HAP-1 (cell line): ENCODE measurements around the gene SFT2D3.

Source experiments
- DNase-seq, 2 experiments: peaks; one replicate each; pipeline ENCODE4 v3.0.0-alpha.2; 2016 to 2020; ENCODE audit warnings: low spot score in 2 of 2
- H3K27me3 ChIP-seq: fragments of 250-450 bp; sonication (Bioruptor Pico); 2 replicates; pipeline ENCODE4 v1.5.1; 2020; ENCODE audit warnings: low read depth, mild to moderate bottlenecking, moderate library complexity
- H3K36me3 ChIP-seq: fragments of 250-450 bp; sonication (Bioruptor Pico); replicated peaks from 2 replicates; pipeline ENCODE4 v1.5.1; 2020; ENCODE audit warnings: mild to moderate bottlenecking
- H3K4me1 ChIP-seq: fragments of 250-450 bp; sonication (Bioruptor Pico); 2 replicates; pipeline ENCODE4 v1.5.1; 2020; ENCODE audit warnings: mild to moderate bottlenecking
- H3K4me3 ChIP-seq: fragments of 250-450 bp; sonication (Bioruptor Pico); 2 replicates; pipeline ENCODE4 v1.5.1; 2020; ENCODE audit warnings: mild to moderate bottlenecking, moderate library complexity
- H3K9me3 ChIP-seq: fragments of 250-450 bp; sonication (Bioruptor Pico); 2 replicates; pipeline ENCODE4 v1.5.1; 2020; ENCODE audit warnings: mild to moderate bottlenecking, moderate library complexity
- in situ Hi-C: fragments of 300-500 bp; cut with MboI; formaldehyde crosslinking; loops from 3 replicates; pipeline ENCODE4 v1.14.3; 2020; ENCODE audit warnings: low sequenced_read_pairs, inconsistent platforms, mixed read lengths

The SFT2D3 gene

DNA sequence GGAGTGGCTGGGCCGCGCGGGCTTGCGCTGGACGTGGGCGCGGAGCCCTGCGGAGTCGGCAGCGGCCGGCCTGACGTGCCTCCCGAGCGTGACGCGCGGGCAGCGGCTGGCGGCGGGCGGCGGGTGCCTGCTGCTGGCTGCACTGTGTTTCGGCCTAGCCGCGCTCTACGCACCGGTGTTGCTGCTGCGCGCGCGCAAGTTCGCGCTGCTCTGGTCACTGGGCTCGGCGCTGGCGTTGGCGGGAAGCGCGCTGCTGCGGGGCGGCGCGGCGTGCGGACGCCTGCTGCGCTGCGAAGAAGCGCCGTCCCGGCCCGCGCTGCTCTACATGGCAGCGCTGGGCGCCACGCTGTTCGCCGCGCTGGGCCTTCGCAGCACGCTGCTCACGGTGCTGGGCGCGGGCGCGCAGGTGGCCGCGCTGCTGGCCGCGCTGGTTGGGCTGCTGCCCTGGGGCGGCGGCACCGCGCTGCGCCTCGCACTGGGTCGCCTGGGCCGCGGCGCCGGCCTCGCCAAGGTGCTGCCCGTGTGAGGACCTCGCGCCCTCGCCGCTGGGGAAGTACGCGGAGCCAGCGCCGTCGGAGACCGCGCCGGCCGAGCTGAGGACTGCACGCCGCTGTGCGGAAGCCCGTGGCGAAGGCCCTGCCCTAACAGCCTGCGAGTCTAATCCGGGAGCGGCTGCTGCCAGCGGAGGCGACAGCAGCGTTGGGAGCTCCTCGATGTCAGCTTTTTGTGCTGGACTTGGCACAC, 526 bp downstream of the SFT2D3 start:
- H3K27me3 ChIP-seq, result no peaks in the 10 kb centered on the region
- DNase-seq, result peak; percentile 47 to 76
- H3K4me1 ChIP-seq, result peaks cover 16% of the 10 kb centered on the region
- no peaks in the 10 kb centered on the region for H3K9me3 ChIP-seq
- in situ Hi-C loops, result no loop called here
- H3K36me3 ChIP-seq, result peaks cover 32% of the 10 kb centered on the region
- peak overlapping the region; percentile 37 for H3K4me3 ChIP-seq

GRCh38 chr2:127702395-127703009, 1.2 kb downstream of the SFT2D3 start:
- H3K27me3 ChIP-seq, result no peaks in the 10 kb centered on the region
- peaks cover 16% of the 10 kb centered on the region for H3K4me1 ChIP-seq
- in situ Hi-C loops, result no loop called here
- peaks cover 32% of the 10 kb centered on the region for H3K36me3 ChIP-seq
- DNase-seq, result no peak
- H3K9me3 ChIP-seq, result no peaks in the 10 kb centered on the region
- H3K4me3 ChIP-seq, result peak overlapping the region; percentile 37

DNA sequence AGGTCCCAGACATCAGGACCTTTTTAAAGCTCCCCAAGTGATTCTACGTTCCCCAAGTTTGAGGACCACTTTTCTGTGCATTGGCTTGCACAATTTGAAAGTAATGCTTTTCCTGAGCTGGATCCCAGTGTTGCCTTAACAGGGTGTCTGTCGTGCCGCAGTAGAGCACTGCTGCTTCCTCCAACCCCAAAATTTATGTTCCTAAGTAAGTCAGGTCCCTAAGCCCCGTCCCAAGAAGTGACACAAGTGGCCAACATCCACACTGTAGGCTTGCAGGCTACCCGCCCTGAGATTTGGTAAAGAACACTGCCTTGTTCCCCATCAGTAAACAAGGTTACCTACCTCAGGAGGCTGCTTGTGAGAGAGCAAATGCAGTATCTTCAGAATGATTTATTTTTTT, 2.0 kb downstream of the SFT2D3 start:
- in situ Hi-C loops, result no loop called here
- Histone ChIP-seq H3K36me3 (peaks cover 35% of the 10 kb centered on the region), H3K4me1 (peaks cover 16% of the 10 kb centered on the region), H3K4me3 (no peak overlapping the region), H3K27me3 (no peaks in the 10 kb centered on the region), H3K9me3 (no peaks in the 10 kb centered on the region)
- DNase-seq, result no peak

DNA sequence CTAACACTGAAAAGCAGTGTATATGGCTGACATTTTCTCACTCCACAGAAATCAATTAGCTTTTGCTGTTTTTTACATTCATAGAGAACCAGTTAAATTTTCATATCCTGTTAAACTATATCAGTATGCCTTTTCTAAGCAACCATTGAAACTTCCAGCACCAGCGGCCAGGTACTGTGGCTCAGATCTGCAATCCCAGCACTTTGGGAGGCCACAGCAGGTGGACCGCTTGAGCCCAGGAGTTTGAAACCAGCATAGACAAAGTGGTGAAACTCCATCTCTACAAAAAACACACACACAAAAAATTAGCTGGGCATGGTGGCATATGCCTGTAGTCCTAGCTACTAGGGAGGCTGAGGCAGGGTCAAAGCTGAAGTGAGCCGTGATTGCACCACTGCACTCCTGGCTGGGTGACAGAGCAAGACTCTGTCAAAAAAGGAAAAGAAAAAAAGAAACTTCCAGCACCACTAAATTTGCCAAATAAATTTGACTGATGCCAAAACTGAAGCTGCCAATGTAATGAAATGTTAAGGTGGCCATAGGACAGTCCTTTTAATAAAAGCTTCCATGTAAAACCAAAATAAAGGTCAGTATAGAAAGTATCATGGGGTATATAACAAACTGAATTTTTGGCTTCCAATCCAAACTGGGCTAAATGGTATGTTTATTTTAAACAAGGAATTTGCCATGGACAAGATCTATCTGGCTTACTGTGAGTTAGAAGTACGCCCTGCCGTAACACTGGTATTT, 3.5 kb downstream of the SFT2D3 start:
- Histone ChIP-seq H3K36me3 (peaks cover 49% of the 10 kb centered on the region), H3K4me1 (peaks cover 16% of the 10 kb centered on the region), H3K27me3 (no peaks in the 10 kb centered on the region), H3K4me3 (no peak overlapping the region), H3K9me3 (no peaks in the 10 kb centered on the region)
- no peak for DNase-seq
- in situ Hi-C loops, result no loop called here

DNA sequence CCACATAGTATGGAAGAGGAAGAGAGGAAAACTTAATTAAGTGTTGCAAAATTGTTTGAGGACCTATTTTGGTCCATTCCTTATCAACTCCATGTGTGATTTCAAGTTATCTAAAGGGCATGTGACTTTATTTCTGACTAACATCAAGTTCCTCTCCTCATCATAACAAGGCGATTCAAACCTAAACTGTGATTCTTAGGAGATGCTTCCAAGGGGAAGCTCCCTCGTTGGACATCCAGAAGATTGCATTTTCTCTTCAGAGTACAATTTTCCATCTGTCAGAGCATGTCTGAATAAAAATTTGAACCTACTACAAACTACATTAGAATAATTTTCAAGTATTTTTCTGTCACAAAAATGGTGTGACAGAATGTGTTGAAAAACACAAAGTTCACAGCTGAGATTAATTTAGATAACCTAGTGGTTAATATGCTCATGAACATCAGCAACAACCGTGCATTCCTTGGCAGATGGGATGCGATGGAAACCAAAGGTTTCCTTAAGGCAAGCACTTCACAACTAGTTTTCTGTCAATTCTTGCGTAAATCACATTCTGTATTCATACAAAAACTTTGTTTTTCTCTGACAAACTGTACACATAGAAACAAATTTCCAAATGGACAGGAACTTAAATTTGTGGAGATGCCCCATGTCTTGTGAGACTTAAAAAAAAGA, 4.2 kb downstream of the SFT2D3 start:
- Histone ChIP-seq H3K27me3 (no peaks in the 10 kb centered on the region), H3K4me3 (no peak overlapping the region), H3K36me3 (peaks cover 56% of the 10 kb centered on the region), H3K4me1 (peaks cover 16% of the 10 kb centered on the region), H3K9me3 (no peaks in the 10 kb centered on the region)
- in situ Hi-C loops, result no loop called here
- DNase-seq, result no peak

DNA sequence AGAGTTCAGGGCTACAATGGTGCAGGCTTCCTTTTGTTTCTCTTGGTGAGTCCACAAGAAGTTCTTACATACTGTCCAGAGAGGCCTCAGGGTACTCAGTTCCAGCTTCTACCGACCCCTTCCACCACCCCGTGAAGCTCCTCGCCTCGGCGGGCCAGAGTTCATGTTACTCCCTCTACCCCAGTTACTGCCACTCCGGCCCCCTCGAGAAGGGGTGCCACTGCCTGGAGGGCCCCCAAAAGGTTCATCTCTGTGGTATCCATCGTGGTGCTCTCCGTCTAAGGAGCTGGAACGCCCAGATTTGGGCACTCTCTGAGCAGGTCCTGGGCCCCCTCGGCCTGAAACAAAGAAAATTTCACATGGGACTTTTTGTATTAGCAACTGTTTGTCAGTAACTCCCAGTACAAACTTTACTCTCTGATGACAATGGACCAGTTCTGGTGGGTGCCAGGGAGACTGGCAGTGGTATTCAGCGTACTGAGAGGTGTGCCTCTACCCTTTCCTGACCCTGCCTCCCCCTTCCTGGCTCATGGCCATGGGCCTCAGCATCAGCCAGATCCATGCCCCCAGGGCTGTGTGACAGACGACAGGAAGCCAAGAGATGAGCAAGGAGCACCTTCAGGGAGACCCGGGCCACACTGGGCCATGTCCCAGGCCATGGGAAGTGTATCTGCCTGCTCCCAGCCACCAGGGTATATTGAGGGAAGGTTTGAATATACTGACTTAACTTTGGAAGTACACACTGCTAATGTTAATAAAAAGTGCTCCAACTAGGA, 5.1 kb downstream of the SFT2D3 start:
- no peak for DNase-seq
- in situ Hi-C loops, result no loop called here
- Histone ChIP-seq H3K27me3 (no peaks in the 10 kb centered on the region), H3K4me1 (peaks cover 12% of the 10 kb centered on the region), H3K9me3 (no peaks in the 10 kb centered on the region), H3K36me3 (peaks cover 56% of the 10 kb centered on the region), H3K4me3 (no peak overlapping the region)

DNA sequence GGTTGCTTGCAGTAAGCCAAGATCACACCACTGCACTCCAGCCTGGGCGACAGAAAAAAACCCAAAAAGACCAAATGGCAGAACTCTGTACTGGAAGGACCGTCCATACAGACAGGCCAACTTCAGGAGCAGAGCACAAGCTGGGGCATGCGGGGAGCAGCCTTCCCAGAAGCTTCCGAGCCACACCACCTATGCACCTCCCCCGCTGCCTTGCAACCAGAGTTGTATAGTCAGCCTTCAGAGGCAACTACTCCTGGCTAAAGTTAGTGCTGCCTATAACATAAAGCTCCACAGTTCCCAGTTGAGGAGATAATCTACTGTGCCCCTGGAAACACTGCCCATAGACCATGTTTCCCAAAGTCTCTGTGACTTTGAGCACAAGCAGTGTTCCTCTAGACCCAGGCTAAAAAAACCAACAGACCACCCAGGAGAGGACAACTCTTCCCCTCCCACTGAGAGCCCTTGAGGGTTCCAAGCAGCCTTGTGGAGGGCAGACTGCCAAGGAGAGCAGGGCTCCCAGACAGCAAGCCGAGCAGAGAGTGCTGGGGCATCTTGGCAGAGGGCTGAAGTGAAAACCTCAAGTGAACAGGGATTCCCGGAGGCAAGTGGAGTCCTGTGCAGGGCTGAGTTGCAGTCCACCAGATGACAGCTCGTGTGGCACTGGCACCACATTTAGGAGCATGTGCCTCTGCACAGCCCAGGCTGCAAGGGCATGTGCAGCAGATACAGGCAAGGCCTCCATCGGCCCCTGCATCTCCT, 6.8 kb downstream of the SFT2D3 start:
- no peaks in the 10 kb centered on the region for H3K9me3 ChIP-seq
- no peak for DNase-seq
- H3K27me3 ChIP-seq, result no peaks in the 10 kb centered on the region
- no peak overlapping the region for H3K4me3 ChIP-seq
- H3K36me3 ChIP-seq, result peaks cover 54% of the 10 kb centered on the region
- H3K4me1 ChIP-seq, result peaks cover 5% of the 10 kb centered on the region; the same call in 1 of the 2 replicates
- in situ Hi-C loops, result no loop called here

GRCh38 chr2:127709336-127709735, 8.0 kb downstream of the SFT2D3 start:
- no peak overlapping the region for H3K4me3 ChIP-seq
- peaks cover 56% of the 10 kb centered on the region for H3K36me3 ChIP-seq
- H3K27me3 ChIP-seq, result no peaks in the 10 kb centered on the region
- H3K9me3 ChIP-seq, result no peaks in the 10 kb centered on the region
- in situ Hi-C loops, result no loop called here
- no peak for DNase-seq
- no peaks in the 10 kb centered on the region for H3K4me1 ChIP-seq

DNA sequence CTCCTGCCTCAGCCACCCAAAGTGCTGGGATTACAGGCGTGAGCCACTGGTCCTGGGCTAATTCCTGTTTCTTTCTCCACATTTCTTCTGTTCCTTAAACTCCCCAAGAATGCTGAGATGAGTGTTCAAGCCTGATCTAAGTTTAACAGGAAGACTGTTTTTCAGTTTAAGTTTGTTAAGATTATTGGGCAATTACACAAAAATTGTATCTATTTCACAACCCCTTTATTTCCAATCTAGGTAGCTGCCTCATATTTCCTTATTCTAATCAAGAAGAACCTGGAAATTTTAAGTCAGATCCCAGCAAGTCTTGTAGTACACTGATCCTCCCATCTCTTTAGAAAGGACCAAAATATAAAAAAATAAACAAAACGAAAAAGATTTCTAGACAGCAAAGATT, 11.7 kb downstream of the SFT2D3 start:
- H3K4me3 ChIP-seq, result no peak overlapping the region
- no peaks in the 10 kb centered on the region for H3K4me1 ChIP-seq
- in situ Hi-C loops, result no loop called here
- H3K36me3 ChIP-seq, result peaks cover 54% of the 10 kb centered on the region
- H3K27me3 ChIP-seq, result no peaks in the 10 kb centered on the region
- H3K9me3 ChIP-seq, result no peaks in the 10 kb centered on the region
- no peak for DNase-seq

- H3K36me3 ChIP-seq, result peaks cover 55% of the 10 kb centered on the region
- H3K4me3 ChIP-seq, result no peak overlapping the region
- in situ Hi-C loops, result no loop called here
- no peaks in the 10 kb centered on the region for H3K27me3 ChIP-seq
- H3K9me3 ChIP-seq, result no peaks in the 10 kb centered on the region
- DNase-seq, result no peak
- no peaks in the 10 kb centered on the region for H3K4me1 ChIP-seq
Measured at GRCh38 chr2:127713562-127713961, 12.3 kb downstream of the SFT2D3 start.

- Histone ChIP-seq H3K4me1 (no peaks in the 10 kb centered on the region), H3K4me3 (no peak overlapping the region), H3K36me3 (peaks cover 58% of the 10 kb centered on the region), H3K9me3 (no peaks in the 10 kb centered on the region), H3K27me3 (no peaks in the 10 kb centered on the region)
- DNase-seq, result no peak
- in situ Hi-C loops, result no loop called here
Measured at GRCh38 chr2:127715778-127716449, 14.6 kb downstream of the SFT2D3 start.

- H3K27me3 ChIP-seq, result no peaks in the 10 kb centered on the region
- H3K9me3 ChIP-seq, result no peaks in the 10 kb centered on the region
- no peaks in the 10 kb centered on the region for H3K4me1 ChIP-seq
- peaks cover 74% of the 10 kb centered on the region for H3K36me3 ChIP-seq
- no peak for DNase-seq
- in situ Hi-C loops, result no loop called here
- no peak overlapping the region for H3K4me3 ChIP-seq
Measured at GRCh38 chr2:127718271-127718670, 17.0 kb downstream of the SFT2D3 start.
